Lower lobe of right lung (tissue), 2 donors: Measurements from ENCODE around the gene TARS2. TPM values are rescaled to one million over a fixed set of nuclear protein-coding genes. Genes with fewer than 3 reads are reported as not detected.

Experiments used
- ATAC-seq, 2 donors: fragments of 200-7000 bp; cut with Tn5 transposase; one replicate each; pipeline ENCODE4 v1.9.1; 2020 to 2022; ENCODE audit warnings: mild to moderate bottlenecking in 2 of 2, moderate library complexity in 2 of 2
- DNase-seq: peaks from one replicate; pipeline ENCODE4 v3.0.0-alpha.2; 2020
- H3K27ac ChIP-seq: fragments of 200-600 bp; one replicate; pipeline ENCODE4 v1.8.0; 2022
- H3K27me3 ChIP-seq: fragments of 200-600 bp; one replicate; pipeline ENCODE4 v1.8.0; 2022; ENCODE audit warnings: low read depth
- H3K36me3 ChIP-seq: fragments of 200-600 bp; one replicate; pipeline ENCODE4 v1.8.0; 2022; ENCODE audit warnings: mild to moderate bottlenecking
- H3K4me1 ChIP-seq: fragments of 200-600 bp; one replicate; pipeline ENCODE4 v1.8.0; 2022
- H3K4me3 ChIP-seq: fragments of 200-600 bp; one replicate; pipeline ENCODE4 v1.8.0; 2022; ENCODE audit warnings: mild to moderate bottlenecking
- H3K9me3 ChIP-seq: fragments of 200-600 bp; one replicate; pipeline ENCODE4 v1.8.0; 2022
- intact Hi-C: fragments of 100-400 bp; cut with DNase I; formaldehyde crosslinking; loops from one replicate; pipeline ENCODE4 v1.11.0; 2022
- total RNA-seq: library from RNA; stranded (reverse); fragmentation: NEBNext Ultra II Directional; extraction: Animal tissue kit (Norgen Biotek cat#: 25700); gene quantifications from one replicate; pipeline ENCODE4 v1.2.1, GENCODE V29; 2021
- TF ChIP-seq, protein P1 (sequence below): fragments of 200-600 bp; IDR thresholded peaks from one replicate; pipeline ENCODE4 v1.8.0; 2022; ENCODE audit warnings: antibody characterized with exemption, mild to moderate bottlenecking
- donor health status: DM: no; HTN: yes; CAD: no; lungs with severe emphysema.

The TARS2 gene
- total RNA-seq, 1 donor from 2014 or later = 23.7 TPM

DNA sequence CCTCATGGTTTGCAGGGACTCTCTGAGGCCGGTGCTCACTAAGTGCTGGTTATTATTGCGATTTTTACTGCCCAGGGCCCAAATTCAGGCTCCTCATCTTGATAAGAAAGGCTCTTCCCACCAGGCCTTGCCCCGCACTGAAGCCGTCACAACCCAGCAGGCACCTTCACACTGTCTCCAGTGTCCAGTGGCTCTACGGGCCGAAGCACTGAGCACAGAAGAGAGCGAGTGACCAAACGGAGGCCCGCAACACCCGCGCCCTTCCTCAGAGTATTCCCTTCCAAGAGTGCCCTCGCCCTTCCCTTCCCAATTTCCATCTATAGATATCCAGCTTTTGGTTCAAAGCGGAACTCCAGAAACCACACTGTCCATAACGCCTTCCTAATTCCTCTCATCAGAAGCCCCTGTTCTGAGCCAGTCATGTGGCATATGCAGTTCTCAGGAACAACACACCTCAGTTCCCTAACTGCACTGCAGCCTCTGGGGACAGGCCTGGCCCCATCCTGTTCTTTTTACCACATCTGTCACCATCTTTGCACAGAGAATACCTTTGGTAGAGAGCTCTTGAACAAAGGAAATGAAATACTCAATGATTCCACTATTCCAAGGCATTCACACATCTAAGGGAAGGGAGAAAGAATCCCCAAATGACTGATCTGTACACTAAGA, 43.4 kb downstream of the TARS2 start:
- no peak overlapping the region for H3K4me3 ChIP-seq
- H3K27me3 ChIP-seq = no peaks in the 10 kb centered on the region
- DNase-seq (no peak), ATAC-seq (no peak)
- H3K9me3 ChIP-seq = no peaks in the 10 kb centered on the region
- H3K36me3 ChIP-seq = no peaks in the 10 kb centered on the region
- intact Hi-C loops = no loop called here
- no peak overlapping the region for H3K27ac ChIP-seq
- H3K4me1 ChIP-seq = peaks cover 6% of the 10 kb centered on the region
- TF ChIP-seq, protein P1, sequence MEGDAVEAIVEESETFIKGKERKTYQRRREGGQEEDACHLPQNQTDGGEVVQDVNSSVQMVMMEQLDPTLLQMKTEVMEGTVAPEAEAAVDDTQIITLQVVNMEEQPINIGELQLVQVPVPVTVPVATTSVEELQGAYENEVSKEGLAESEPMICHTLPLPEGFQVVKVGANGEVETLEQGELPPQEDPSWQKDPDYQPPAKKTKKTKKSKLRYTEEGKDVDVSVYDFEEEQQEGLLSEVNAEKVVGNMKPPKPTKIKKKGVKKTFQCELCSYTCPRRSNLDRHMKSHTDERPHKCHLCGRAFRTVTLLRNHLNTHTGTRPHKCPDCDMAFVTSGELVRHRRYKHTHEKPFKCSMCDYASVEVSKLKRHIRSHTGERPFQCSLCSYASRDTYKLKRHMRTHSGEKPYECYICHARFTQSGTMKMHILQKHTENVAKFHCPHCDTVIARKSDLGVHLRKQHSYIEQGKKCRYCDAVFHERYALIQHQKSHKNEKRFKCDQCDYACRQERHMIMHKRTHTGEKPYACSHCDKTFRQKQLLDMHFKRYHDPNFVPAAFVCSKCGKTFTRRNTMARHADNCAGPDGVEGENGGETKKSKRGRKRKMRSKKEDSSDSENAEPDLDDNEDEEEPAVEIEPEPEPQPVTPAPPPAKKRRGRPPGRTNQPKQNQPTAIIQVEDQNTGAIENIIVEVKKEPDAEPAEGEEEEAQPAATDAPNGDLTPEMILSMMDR = no peak

DNA sequence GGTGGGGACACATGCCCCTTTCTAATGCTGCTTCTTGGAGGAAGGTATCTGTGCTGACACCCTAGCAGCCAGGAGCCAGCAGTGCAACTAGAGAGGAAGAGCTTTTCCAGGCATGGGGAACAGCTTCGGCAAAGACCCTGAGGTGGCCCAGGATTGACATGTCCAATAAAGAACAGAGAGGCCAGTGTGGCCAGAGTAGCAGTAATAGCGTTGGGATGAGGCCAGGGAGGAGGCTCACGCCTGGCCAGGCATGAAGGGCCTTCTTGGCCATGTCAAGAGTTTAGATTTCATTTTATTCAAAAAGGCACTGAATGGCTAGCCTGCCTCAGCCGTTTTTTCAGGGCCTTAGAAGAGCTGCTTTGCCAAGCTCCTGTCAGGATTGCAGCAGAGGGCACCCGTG, 45.6 kb downstream of the TARS2 start:
- Histone ChIP-seq H3K27ac (no peak overlapping the region), H3K27me3 (no peaks in the 10 kb centered on the region), H3K4me1 (peaks cover 6% of the 10 kb centered on the region), H3K36me3 (no peaks in the 10 kb centered on the region), H3K4me3 (no peak overlapping the region), H3K9me3 (no peaks in the 10 kb centered on the region)
- DNase-seq (no peak), ATAC-seq (no peak)
- TF ChIP-seq, protein P1 = peak; percentile 26
- intact Hi-C loops = no loop called here

DNA sequence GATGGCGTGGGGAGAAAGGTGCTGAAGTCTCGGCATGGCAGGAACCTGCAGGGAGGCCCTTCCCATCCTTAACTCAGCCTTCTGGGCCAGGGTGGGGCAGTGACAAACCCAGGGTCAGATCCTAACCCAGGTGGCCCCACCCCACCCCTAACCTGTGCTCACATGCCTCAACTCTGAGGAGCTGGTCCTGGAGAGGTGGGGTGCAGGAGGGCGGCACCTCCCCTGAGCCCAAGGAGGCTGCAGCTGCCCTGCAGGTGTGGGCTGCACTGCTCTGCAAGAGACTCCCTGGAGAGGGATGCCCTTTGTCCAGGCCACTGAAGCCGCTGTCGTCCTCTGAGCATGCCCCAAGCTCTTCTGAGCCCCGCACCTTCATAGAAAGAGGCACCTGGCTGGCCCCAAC, 46.8 kb downstream of the TARS2 start:
- intact Hi-C loops = no loop called here
- DNase-seq (no peak), ATAC-seq (no peak)
- Histone ChIP-seq H3K27ac (no peak overlapping the region), H3K4me1 (peaks cover 6% of the 10 kb centered on the region), H3K27me3 (no peaks in the 10 kb centered on the region), H3K4me3 (no peak overlapping the region), H3K36me3 (no peaks in the 10 kb centered on the region), H3K9me3 (no peaks in the 10 kb centered on the region)
- TF ChIP-seq, protein P1 = no peak

DNA sequence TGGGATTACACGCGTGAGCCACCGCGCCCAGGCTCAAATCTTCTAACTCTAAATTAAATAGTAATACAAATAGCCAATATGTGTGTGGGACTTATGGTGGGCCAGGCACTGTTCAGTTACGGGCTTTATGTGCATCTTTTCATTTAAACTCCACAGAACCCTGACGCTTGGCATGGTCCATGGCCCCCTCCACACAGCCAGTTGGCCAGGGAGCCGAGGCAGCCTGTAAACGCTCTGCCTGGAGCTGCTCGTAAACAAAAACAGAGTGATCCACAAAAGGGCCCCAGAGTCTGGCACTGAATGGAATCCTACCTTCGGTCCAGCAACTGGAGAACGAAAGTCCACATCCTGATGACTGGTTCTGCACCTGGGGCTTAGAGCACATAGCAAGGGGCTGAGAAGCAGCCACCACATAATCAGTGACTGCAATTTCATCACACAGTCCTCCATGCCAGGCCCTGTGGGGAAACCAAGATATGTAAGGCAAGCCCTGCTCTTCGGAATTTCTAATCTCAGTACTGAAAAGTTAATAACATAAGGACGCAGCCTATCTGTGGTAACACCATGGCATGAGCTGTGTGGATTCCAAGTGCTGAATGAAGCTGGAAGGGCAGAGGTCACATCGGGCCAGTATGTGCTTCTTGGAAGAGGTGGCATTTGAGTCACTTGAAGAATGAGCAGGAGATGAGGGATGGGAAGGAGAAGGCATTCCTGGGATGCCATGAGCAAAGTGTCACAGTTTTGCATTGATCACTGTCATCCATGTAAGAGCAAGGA, 48.5 kb downstream of the TARS2 start:
- H3K27me3 ChIP-seq = no peaks in the 10 kb centered on the region
- H3K9me3 ChIP-seq = no peaks in the 10 kb centered on the region
- no peak for DNase-seq
- peaks cover 6% of the 10 kb centered on the region for H3K4me1 ChIP-seq
- no peak overlapping the region for H3K27ac ChIP-seq
- intact Hi-C loops = no loop called here
- H3K36me3 ChIP-seq = no peaks in the 10 kb centered on the region
- ATAC-seq = no peak
- TF ChIP-seq, protein P1 = no peak
- no peak overlapping the region for H3K4me3 ChIP-seq

DNA sequence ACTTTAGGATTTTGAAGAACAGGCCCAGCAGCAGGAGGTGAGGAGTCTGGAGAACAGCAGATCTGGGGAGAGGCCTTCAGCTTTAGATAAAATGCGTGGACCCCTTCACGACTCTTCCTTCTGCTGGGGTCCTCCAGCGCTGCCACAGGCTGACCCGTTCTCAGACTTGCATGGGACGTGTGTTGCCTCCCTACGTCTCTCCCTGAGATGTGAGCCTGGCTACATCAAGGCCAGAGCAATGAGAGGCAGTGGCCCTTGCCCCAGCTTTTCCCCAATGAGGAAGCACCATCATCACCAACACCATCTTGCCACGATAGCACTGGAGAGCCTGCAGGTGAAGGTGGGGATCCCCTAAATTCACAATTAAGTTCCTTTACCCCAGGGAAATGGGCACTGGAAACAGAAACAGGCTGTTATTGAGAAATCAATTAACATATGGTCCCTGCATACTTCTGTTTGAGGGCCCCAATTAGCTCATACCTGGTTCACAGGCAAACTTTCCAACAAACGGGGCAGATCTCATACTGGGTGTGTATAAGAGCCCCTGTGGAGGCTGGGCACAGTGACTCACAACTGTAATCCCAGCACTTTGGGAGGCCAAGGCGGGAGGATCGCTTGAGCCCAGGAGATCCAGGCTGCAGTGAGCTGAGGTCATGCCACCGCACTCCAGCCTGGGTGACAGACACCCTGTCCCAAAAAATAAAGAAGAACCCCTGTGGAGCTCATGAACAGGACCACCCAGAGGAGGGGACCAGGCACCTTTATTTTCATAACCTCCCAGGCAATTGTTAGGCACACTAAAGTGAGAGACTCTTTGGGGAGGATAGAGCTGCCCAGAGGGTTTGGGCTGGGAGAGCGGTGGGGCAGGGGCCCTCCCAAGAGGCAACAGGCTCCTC, 49.9 kb downstream of the TARS2 start:
- intact Hi-C loops = no loop called here
- TF ChIP-seq, protein P1 = no peak
- Histone ChIP-seq H3K4me1 (peaks cover 6% of the 10 kb centered on the region), H3K36me3 (no peaks in the 10 kb centered on the region), H3K27me3 (no peaks in the 10 kb centered on the region), H3K27ac (no peak overlapping the region), H3K4me3 (no peak overlapping the region), H3K9me3 (no peaks in the 10 kb centered on the region)
- DNase-seq (no peak), ATAC-seq (no peak)
